AG10803 (cell line): ENCODE results near the gene NCOA3.

ENCODE experiments used
- DNase-seq: peaks from one replicate; pipeline ENCODE4 v3.0.0; 2010; ENCODE audit warnings: low read depth
- H3K4me3 ChIP-seq: 2 replicates; pipeline ENCODE4 v1.5.1; 2011; ENCODE audit warnings: mild to moderate bottlenecking, low read length, control low read depth
- CTCF ChIP-seq: conservative IDR thresholded peaks from 2 replicates; pipeline ENCODE4 v1.5.1; 2011; ENCODE audit warnings: mild to moderate bottlenecking, low read length, control low read depth, inconsistent platforms

Gene NCOA3

GRCh38 chr20:47465335-47466090 lies 36.2 kb upstream of the NCOA3 start:
- no peak for DNase-seq
- no peak for TF ChIP-seq CTCF
- H3K4me3 ChIP-seq = no peak overlapping the region

GRCh38 chr20:47466213-47466612 lies 35.5 kb upstream of the NCOA3 start:
- DNase-seq = peak; percentile 81
- TF ChIP-seq CTCF = 0 out of 2 replicates have a peak, but pooled peaks have one; percentile 13
- H3K4me3 ChIP-seq = no peak overlapping the region

GRCh38 chr20:47466704-47467459 lies 34.8 kb upstream of the NCOA3 start:
- H3K4me3 ChIP-seq = no peak overlapping the region
- DNase-seq = no peak
- no peak for TF ChIP-seq CTCF

DNA sequence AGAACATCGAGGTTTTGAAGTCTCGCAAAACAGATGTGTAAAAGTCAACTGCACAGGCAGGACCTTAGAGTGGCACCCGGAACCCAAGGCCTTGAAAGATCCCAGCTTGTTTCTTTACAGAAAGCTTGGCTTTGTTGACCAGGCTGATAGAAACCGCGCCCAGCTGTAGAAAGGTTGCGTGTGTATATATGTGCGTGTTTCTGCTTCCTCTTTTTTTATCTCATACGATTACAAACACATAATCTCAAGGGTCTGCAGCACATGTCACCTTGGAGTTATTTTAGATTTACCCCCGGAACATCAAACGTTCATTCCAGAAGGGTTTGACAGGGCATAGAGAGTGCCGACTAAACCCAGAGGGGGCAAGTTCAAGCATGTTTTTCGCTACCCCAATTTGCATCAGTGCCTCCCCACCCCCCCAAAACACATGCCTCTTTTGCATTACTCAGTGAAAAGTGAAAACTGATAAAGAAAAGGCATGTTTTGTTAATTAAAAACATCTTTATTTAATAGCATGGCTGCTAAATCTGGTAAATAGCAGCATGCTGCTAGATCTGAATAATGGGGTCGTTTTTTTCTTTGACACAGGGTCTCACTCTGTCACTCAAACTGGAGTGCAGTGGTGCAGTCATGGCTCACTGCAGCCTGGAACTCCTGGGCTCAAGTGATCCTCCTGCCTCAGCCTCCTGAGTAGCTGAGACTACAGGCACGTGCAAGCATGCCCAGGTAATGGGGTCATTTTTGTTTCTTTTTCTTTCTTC lies 33.2 kb upstream of the NCOA3 start:
- H3K4me3 ChIP-seq = no peak overlapping the region
- no peak for DNase-seq
- no peak for TF ChIP-seq CTCF

DNA sequence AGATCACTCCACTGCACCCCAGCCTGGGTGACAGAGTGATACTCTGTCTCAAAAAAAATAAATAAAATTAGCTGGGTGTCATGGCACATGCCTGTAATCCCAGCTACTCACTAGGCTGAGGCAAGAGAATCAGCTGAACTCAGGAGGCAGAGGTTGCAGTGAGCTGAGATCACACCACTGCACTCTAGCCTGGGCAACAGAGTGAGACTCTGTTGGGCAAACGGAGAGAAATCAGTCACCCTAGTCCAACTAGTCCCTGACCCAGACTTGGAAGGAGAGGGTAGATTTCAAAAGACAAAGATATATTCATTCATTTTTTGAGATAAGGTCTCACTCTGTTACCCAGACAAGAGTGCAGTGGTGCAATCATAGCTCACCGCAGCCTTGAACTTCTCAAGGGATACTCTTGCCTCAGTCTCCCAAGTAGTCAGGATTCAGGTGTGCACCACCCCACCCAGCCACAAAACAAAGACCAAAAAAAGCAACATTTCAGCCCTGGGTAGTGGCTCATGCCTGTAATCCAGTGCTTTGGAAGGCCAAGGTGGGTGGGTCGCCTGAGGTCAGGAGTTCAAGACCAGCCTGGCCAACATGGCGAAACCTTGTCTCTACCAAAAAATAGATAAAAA lies 26.2 kb upstream of the NCOA3 start:
- no peak for DNase-seq
- TF ChIP-seq CTCF = no peak
- H3K4me3 ChIP-seq = no peak overlapping the region

DNA sequence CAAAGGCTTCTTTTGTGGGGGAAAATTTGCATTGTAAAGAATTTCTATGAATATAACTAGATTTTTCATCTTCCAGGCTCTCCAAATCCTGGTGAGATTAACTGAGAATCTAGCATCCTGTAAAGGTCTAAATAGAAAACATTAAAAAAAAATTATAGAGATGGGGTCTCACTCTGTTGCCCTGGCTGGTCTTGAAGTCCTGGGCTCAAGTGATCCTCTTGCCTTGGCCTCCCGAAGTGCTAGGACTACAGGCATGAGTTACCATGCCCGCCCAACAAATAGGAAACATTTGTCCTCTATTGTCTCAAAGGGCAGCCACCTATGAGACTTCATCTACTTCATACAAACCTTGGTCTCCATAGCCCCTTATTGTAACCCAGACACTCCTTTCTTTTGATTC lies 25.2 kb upstream of the NCOA3 start:
- no peak for TF ChIP-seq CTCF
- no peak overlapping the region for H3K4me3 ChIP-seq
- no peak for DNase-seq
